SU-DHL-6 (cell line): Measurements from ENCODE around the gene DDX31.

ENCODE experiments used
- H2AFZ ChIP-seq: fragments of 200-600 bp; sonication (generic); 2 replicates; pipeline ENCODE4 v1.6.1; 2014; ENCODE audit warnings: low read depth, mild to moderate bottlenecking, moderate library complexity, mixed read lengths, antibody characterized with exemption, low read length; ENCODE audit not compliant: severe bottlenecking
- H3F3A ChIP-seq: fragments of 200-600 bp; shearing (Covaris generic); 2 replicates; pipeline ENCODE4 v1.6.0; 2016; ENCODE audit warnings: antibody characterized with exemption, mild to moderate bottlenecking; ENCODE audit not compliant: insufficient read depth
- H3K27ac ChIP-seq: fragments of 200-600 bp; sonication (generic); 2 replicates; pipeline ENCODE4 v1.5.1; 2016; ENCODE audit warnings: low read depth, mild to moderate bottlenecking, low read length, moderate library complexity, mixed read lengths
- H3K27me3 ChIP-seq: fragments of 200-600 bp; sonication (generic), shearing (Covaris generic); 2 replicates; pipeline ENCODE4 v1.6.0; 2014; ENCODE audit warnings: mild to moderate bottlenecking, low read length
- H3K36me3 ChIP-seq: fragments of 200-600 bp; sonication (generic); 2 replicates; pipeline ENCODE4 v1.6.1; 2014; ENCODE audit warnings: mild to moderate bottlenecking, low read length, mixed read lengths
- H3K4me2 ChIP-seq: fragments of 300-600, 200-600 bp; shearing (Covaris generic), sonication (generic); 2 replicates; pipeline ENCODE4 v1.6.0; 2014; ENCODE audit warnings: low read length, low read depth, mild to moderate bottlenecking; ENCODE audit not compliant: poor library complexity, severe bottlenecking
- H3K4me3 ChIP-seq: fragments of 200-600 bp; sonication (generic); 2 replicates; pipeline ENCODE4 v1.5.1; 2014; ENCODE audit warnings: antibody characterized with exemption, low read length, mild to moderate bottlenecking, mixed read lengths; ENCODE audit not compliant: insufficient read depth, poor library complexity, severe bottlenecking
- H3K79me2 ChIP-seq: fragments of 200-600 bp; sonication (generic); 2 replicates; pipeline ENCODE4 v1.6.1; 2014; ENCODE audit warnings: mild to moderate bottlenecking, low read length, moderate library complexity; ENCODE audit not compliant: insufficient read depth
- H3K9ac ChIP-seq: fragments of 200-600 bp; sonication (generic); 2 replicates; pipeline ENCODE4 v1.7.0; 2014; ENCODE audit warnings: mild to moderate bottlenecking, low read length
- H3K9me2 ChIP-seq: fragments of 200-600 bp; sonication (generic); replicated peaks from 2 replicates; pipeline ENCODE4 v1.6.1; 2014; ENCODE audit warnings: low read length; ENCODE audit not compliant: insufficient read depth
- H3K9me3 ChIP-seq: fragments of 200-600 bp; sonication (generic); 2 replicates; pipeline ENCODE4 v1.6.1; 2014; ENCODE audit warnings: low read length, mixed read lengths; ENCODE audit not compliant: insufficient read depth
- H4K20me1 ChIP-seq: fragments of 200-600 bp; sonication (generic); 2 replicates; pipeline ENCODE4 v1.6.1; 2014; ENCODE audit warnings: low read depth, mild to moderate bottlenecking, antibody characterized with exemption, low read length, moderate library complexity, mixed read lengths
- EZH2phosphoT487 ChIP-seq: fragments of 200-600 bp; sonication (generic), shearing (Covaris generic); conservative IDR thresholded peaks from 2 replicates; pipeline ENCODE4 v1.6.1; 2018; ENCODE audit warnings: mild to moderate bottlenecking, antibody characterized with exemption, low read length, moderate library complexity, mixed read lengths
- TF ChIP-seq, protein P1 (sequence below): fragments of 200-600 bp; sonication (generic); IDR thresholded peaks from one replicate; pipeline ENCODE4 v1.5.1; 2017; ENCODE audit warnings: antibody characterized with exemption, mild to moderate bottlenecking, low read length, moderate library complexity; ENCODE audit not compliant: insufficient read depth, poor library complexity, severe bottlenecking

DDX31 gene

DNA sequence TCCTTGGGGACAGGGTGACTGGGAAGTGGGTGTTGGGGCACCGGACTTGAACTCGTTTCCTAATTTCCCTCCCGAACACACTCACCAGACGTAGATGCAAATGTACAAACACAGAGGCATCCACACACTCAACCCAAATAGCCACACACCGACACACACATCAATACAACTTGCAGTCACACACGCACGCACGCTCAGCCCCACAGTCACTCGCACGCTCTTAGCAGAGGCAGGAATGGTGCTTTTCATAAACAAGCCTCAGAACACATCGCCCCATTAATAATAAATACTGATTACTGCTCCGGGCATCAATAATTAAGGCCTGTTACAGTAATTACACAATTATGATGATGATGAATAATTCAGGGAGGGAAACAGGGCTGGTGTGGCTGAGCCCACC is 81.7 kb downstream of the DDX31 start:
- Histone ChIP-seq H2AFZ (no peak overlapping the region), H3K27ac (no peak overlapping the region), H3K4me3 (no peak overlapping the region), H3K4me2 (no peak overlapping the region), H3K9me2 (no peaks in the 10 kb centered on the region), H3K36me3 (no peaks in the 10 kb centered on the region), H3K79me2 (no peaks in the 10 kb centered on the region), H4K20me1 (no peaks in the 10 kb centered on the region), H3K27me3 (no peaks in the 10 kb centered on the region), H3K9me3 (no peaks in the 10 kb centered on the region), H3K9ac (no peak overlapping the region), H3F3A (no peaks in the 10 kb centered on the region)
- no peak for TF ChIP-seq EZH2phosphoT487
- TF ChIP-seq, protein P1, sequence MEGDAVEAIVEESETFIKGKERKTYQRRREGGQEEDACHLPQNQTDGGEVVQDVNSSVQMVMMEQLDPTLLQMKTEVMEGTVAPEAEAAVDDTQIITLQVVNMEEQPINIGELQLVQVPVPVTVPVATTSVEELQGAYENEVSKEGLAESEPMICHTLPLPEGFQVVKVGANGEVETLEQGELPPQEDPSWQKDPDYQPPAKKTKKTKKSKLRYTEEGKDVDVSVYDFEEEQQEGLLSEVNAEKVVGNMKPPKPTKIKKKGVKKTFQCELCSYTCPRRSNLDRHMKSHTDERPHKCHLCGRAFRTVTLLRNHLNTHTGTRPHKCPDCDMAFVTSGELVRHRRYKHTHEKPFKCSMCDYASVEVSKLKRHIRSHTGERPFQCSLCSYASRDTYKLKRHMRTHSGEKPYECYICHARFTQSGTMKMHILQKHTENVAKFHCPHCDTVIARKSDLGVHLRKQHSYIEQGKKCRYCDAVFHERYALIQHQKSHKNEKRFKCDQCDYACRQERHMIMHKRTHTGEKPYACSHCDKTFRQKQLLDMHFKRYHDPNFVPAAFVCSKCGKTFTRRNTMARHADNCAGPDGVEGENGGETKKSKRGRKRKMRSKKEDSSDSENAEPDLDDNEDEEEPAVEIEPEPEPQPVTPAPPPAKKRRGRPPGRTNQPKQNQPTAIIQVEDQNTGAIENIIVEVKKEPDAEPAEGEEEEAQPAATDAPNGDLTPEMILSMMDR: no peak

DNA sequence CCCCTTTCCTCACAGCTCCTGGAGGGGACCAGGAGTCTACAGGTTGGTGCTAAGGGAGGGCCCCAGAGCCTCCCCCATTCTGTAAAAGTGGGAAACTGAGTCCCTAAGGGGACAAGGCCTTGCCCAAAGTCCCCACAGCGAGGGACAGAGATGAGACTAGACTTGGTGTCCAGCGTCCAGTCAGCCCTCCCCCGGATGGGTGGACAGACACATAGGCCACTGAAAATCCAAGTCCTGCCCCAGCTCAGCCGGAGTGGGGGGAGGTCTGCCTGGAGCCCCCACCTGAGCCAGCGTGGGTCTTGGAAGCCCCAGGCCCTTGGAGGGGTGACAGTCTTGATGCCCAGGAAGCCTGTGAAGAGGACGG is 82.2 kb downstream of the DDX31 start:
- H3K9me2 ChIP-seq: no peaks in the 10 kb centered on the region
- no peaks in the 10 kb centered on the region for H3K9me3 ChIP-seq
- H4K20me1 ChIP-seq: no peaks in the 10 kb centered on the region
- H3F3A ChIP-seq: no peaks in the 10 kb centered on the region
- no peak overlapping the region for H3K9ac ChIP-seq
- H3K4me2 ChIP-seq: no peak overlapping the region
- no peaks in the 10 kb centered on the region for H3K27me3 ChIP-seq
- no peaks in the 10 kb centered on the region for H3K36me3 ChIP-seq
- no peak overlapping the region for H3K4me3 ChIP-seq
- no peaks in the 10 kb centered on the region for H3K79me2 ChIP-seq
- no peak overlapping the region for H2AFZ ChIP-seq
- no peak overlapping the region for H3K27ac ChIP-seq
- TF ChIP-seq, protein P1: no peak
- no peak for TF ChIP-seq EZH2phosphoT487

DNA sequence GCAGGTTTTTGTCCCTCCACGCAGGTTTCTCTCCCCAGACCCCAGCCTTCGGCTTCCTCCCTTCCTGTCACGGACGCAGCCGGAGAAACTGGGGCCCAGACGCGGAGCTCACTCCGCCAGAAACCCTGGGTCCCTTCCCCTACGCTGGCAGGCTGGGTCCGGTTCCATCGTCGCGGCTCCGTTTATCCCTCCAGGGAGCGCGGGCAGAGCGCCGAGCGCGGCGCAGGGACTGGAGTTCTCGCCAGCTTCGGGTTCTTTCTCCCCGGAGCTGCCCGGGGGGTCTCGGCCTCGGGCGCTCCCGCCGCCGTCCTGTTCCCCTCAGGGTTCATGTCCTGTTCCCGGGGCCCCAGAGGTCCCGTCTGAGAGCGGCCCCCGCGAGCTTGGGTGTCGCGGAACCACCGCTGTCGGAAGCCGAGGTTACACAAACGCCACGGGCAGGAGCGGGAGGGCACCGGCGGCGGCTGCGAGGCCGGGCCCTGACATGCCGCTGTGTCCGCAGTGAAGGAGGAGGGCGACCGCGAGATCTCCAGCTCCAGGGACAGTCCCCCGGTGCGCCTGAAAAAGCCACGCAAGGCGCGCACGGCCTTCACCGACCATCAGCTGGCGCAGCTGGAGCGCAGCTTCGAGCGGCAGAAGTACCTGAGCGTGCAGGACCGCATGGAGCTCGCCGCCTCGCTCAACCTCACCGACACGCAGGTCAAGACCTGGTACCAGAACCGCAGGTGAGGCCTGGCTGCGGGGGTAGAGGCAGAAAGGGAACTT is 82.8 kb downstream of the DDX31 start:
- Histone ChIP-seq H3F3A (no peaks in the 10 kb centered on the region), H3K9me2 (no peaks in the 10 kb centered on the region), H3K79me2 (no peaks in the 10 kb centered on the region), H3K9ac (no peak overlapping the region), H4K20me1 (no peaks in the 10 kb centered on the region), H3K36me3 (no peaks in the 10 kb centered on the region), H3K27ac (no peak overlapping the region), H3K4me3 (no peak overlapping the region), H3K4me2 (no peak overlapping the region), H3K9me3 (no peaks in the 10 kb centered on the region), H3K27me3 (no peaks in the 10 kb centered on the region), H2AFZ (no peak overlapping the region)
- TF ChIP-seq EZH2phosphoT487: no peak
- TF ChIP-seq, protein P1: no peak
